Fibroblast of the aortic adventitia (primary cell): ENCODE data around the gene TAAR9. TPM values are rescaled to one million over a fixed set of nuclear protein-coding genes. Genes with fewer than 3 reads are reported as not detected.
A peak's percentile ranks its signal among the peaks of the same experiment; 100 is the strongest.

Experiments used
- DNase-seq: peaks from one replicate; pipeline ENCODE4 v3.0.0-alpha.2; 2010; ENCODE audit warnings: low read depth
- H3K4me3 ChIP-seq: 2 replicates; pipeline ENCODE4 v1.5.1; 2011; ENCODE audit warnings: low read depth, mild to moderate bottlenecking, control low read depth, low read length, moderate library complexity
- CTCF ChIP-seq: IDR thresholded peaks from 2 replicates; pipeline ENCODE4 v1.5.1; 2011; ENCODE audit warnings: mild to moderate bottlenecking, low read length, control low read depth, inconsistent platforms; ENCODE audit not compliant: insufficient read depth
- total RNA-seq: library from RNA; depleted of rRNA; stranded (reverse); fragments of >200 nt; gene quantifications from 2 replicates; pipeline ENCODE4 v1.2.3, GENCODE V29; 2012; ENCODE audit warnings: low replicate concordance

Gene TAAR9
- total RNA-seq, 1 donor: 0.09 TPM

- DNase-seq: peak; percentile 68
- TF ChIP-seq CTCF: no peak
- no peak overlapping the region for H3K4me3 ChIP-seq
Measured at GRCh38 chr6:132513831-132514545, 24.1 kb upstream of the TAAR9 start.

- DNase-seq: peak; percentile 32
- TF ChIP-seq CTCF: no peak
- H3K4me3 ChIP-seq: no peak overlapping the region
Measured at GRCh38 chr6:132515386-132515785, 22.7 kb upstream of the TAAR9 start.

- peak; percentile 40 for DNase-seq
- no peak for TF ChIP-seq CTCF
- H3K4me3 ChIP-seq: no peak overlapping the region
Measured at GRCh38 chr6:132520953-132521352, 17.1 kb upstream of the TAAR9 start.

- no peak for TF ChIP-seq CTCF
- DNase-seq: no peak
- H3K4me3 ChIP-seq: no peak overlapping the region
Measured at GRCh38 chr6:132524646-132525045, 13.4 kb upstream of the TAAR9 start.

- no peak overlapping the region for H3K4me3 ChIP-seq
- TF ChIP-seq CTCF: no peak
- no peak for DNase-seq
Measured at GRCh38 chr6:132525866-132526265, 12.2 kb upstream of the TAAR9 start.

- DNase-seq: no peak
- no peak for TF ChIP-seq CTCF
- H3K4me3 ChIP-seq: no peak overlapping the region
Measured at GRCh38 chr6:132526461-132526860, 11.6 kb upstream of the TAAR9 start.

GRCh38 chr6:132527791-132528190 is 10.3 kb upstream of the TAAR9 start:
- DNase-seq: no peak
- H3K4me3 ChIP-seq: no peak overlapping the region
- TF ChIP-seq CTCF: no peak
